DND-41 (cell line): ENCODE results near the gene BAHD1.

Source experiments
- EZH2 ChIP-seq: IDR thresholded peaks from 3 replicates; pipeline ENCODE4 v1.6.1; 2012; ENCODE audit warnings: borderline replicate concordance, low read depth, mild to moderate bottlenecking, moderate library complexity, low read length, inconsistent platforms; ENCODE audit not compliant: severe bottlenecking
- TF ChIP-seq, protein P1 (sequence below): IDR thresholded peaks from 2 replicates; pipeline ENCODE4 v1.5.1; 2012; ENCODE audit warnings: borderline replicate concordance, low read length, moderate library complexity, mild to moderate bottlenecking; ENCODE audit not compliant: poor library complexity, severe bottlenecking; ENCODE audit errors: extremely low read depth

DNA sequence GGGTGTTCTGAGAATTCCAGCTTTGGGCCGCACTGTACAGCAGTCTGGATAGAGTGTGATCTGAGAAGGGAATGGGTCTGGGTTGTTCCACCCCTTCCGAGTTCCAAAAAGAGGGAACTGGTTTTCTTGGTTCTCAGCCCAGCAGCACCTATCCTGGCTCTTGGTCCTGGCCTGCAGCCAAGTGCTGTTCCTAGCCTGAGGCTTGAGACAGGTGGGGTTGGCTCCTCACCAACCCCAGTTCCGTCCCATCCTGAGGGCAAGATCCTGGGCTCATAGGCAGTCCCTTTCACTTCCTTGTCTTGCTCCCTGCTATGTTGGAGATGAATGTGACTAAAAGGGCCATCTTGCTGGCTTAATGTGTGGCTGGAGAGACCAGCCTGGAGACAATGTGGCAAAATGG lies 20.0 kb upstream of the BAHD1 start:
- TF ChIP-seq, protein P1, sequence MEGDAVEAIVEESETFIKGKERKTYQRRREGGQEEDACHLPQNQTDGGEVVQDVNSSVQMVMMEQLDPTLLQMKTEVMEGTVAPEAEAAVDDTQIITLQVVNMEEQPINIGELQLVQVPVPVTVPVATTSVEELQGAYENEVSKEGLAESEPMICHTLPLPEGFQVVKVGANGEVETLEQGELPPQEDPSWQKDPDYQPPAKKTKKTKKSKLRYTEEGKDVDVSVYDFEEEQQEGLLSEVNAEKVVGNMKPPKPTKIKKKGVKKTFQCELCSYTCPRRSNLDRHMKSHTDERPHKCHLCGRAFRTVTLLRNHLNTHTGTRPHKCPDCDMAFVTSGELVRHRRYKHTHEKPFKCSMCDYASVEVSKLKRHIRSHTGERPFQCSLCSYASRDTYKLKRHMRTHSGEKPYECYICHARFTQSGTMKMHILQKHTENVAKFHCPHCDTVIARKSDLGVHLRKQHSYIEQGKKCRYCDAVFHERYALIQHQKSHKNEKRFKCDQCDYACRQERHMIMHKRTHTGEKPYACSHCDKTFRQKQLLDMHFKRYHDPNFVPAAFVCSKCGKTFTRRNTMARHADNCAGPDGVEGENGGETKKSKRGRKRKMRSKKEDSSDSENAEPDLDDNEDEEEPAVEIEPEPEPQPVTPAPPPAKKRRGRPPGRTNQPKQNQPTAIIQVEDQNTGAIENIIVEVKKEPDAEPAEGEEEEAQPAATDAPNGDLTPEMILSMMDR = no peak
- TF ChIP-seq EZH2 = no peak
